ENCODE results near the gene TBX6.

- no peak for TF ChIP-seq SP1 (IDR thresholded peaks at IDR 0.05)
- no peak for TF ChIP-seq ARNT (IDR thresholded peaks at IDR 0.05)
- no peak for TF ChIP-seq LEF1 (IDR thresholded peaks at IDR 0.05; ENCODE audit: borderline replicate concordance)
- no peak for TF ChIP-seq CTBP1 (IDR thresholded peaks at IDR 0.05; ENCODE audit: borderline replicate concordance)
- no peak for TF ChIP-seq FOXK2 (IDR thresholded peaks at IDR 0.05)
- no peak for TF ChIP-seq PKNOX1 (IDR thresholded peaks at IDR 0.05)
- TF ChIP-seq HDGF (IDR thresholded peaks at IDR 0.05; ENCODE audit: borderline replicate concordance): no peak
- TF ChIP-seq ZNF384 (IDR thresholded peaks at IDR 0.05): no peak
- TF ChIP-seq NFRKB (IDR thresholded peaks at IDR 0.05): no peak
- TF ChIP-seq TARDBP (IDR thresholded peaks at IDR 0.05): no peak
- no peak for TF ChIP-seq FOXM1 (IDR thresholded peaks at IDR 0.05; ENCODE audit: borderline replicate concordance)
- TF ChIP-seq BHLHE40 (IDR thresholded peaks at IDR 0.05; ENCODE audit: borderline replicate concordance): no peak
- no peak for TF ChIP-seq L3MBTL2 (conservative IDR thresholded peaks at IDR 0.05)
Measured at GRCh38 chr16:30084816-30085159, 6.9 kb downstream of the TBX6 start.
